ENCODE results near the gene KRABD2.

DNA sequence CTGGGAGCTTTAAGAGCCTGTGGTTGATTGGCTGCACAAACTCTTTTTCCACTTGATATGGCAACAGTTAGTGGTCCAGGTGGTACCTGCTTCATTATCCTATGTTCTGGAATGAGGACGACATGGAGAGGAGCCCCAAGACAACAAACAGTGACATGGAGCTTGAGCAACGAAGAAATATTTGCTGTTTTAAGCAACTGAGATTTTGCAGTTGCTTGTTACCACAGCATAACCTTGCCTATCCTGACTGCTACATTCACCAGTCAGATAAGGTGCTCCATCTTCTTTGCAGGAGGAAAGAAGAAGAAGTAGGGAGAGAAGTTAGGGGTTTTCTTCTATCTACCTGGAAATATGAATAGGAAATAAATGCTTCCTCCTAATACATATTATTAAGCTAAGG lies 44.4 kb downstream of the KRABD2 start:
- TF ChIP-seq CTCF (IDR thresholded peaks at IDR 0.05) (no peak), POLR2A (IDR thresholded peaks at IDR 0.05) (no peak)
